Activated CD8-positive, alpha-beta memory T cell treated with anti-CD3 and anti-CD28 coated beads, Interleukin-2, amount 50 U/mL, for 24 hours (primary cell): Measurements from ENCODE around the gene PITPNC1.
A peak's percentile ranks its signal among the peaks of the same experiment; 100 is the strongest.
"Not testable (repeated sequence)": the region's sequence is repeated elsewhere in the genome, so short reads cannot be mapped to it uniquely, and the experiment has no call there.

Experiments used
- DNase-seq: peaks from one replicate; pipeline ENCODE4 v3.0.0-alpha.2; 2020; ENCODE audit errors: extremely low read depth

PITPNC1 gene

DNA sequence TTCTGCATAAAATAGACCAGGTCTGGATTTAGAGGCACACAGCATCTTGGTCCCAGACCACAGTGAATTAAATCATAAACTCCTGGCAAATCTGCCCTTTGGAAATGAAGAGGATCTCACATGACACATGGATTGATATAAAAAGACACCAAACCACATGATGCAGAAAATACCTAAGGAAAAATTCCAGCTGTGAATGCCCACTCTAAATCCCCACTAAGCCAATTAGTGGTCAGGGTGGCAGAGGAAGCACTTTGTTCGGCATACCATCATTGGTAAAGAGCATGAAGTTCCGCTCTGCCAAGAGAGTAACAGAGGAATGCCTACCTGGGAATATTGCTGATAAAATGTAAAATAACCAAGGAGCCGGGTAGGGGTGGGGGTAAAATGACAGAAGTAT is 308.3 kb downstream of the PITPNC1 start:
- DNase-seq = no peak

DNA sequence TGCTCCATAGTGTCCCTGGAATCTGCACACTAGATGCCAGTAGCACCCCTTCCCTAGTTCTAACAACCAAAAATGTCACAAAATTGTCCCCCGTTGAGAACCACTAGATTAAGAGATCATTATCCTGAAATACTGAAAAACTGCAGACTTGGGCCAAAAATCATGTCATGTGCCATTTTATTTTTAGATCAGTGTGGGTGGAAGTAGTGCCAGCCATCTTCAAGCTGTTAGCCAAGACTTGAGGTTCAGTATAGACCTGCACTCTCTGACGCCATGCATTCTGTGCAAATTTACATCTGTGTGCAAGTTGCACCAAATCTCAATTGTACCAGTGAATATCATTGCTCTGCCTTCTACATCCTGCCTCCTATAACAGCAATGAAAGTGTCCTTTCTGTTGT is 309.2 kb downstream of the PITPNC1 start:
- DNase-seq = no peak

- DNase-seq = no peak
These were observed 310.4 kb downstream of the PITPNC1 start for GRCh38 chr17:67687511-67687910.

- DNase-seq = peak; percentile 10
These were observed 312.6 kb downstream of the PITPNC1 start for GRCh38 chr17:67689534-67690177.

DNA sequence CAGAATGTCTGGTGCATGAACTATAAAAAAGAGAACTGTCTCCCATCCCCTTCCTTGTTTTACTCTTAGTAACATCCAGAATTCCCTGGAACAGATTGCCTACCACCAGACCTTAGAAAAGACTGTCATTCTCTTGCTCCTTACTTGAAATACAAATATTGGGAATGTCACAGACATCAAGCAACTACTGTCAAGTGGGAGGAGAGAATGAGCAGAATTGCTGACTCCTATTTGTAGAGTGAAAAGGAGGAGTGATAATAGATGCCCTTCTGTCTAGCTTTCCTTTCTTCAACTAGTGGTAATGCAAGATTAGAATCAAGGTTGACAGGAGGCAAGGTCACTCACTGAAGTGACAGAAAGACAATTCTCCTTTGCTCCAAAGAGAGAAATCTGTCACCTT is 316.7 kb downstream of the PITPNC1 start:
- DNase-seq = no peak

- DNase-seq = no peak
These were observed 319.3 kb downstream of the PITPNC1 start for GRCh38 chr17:67696347-67696746.

DNA sequence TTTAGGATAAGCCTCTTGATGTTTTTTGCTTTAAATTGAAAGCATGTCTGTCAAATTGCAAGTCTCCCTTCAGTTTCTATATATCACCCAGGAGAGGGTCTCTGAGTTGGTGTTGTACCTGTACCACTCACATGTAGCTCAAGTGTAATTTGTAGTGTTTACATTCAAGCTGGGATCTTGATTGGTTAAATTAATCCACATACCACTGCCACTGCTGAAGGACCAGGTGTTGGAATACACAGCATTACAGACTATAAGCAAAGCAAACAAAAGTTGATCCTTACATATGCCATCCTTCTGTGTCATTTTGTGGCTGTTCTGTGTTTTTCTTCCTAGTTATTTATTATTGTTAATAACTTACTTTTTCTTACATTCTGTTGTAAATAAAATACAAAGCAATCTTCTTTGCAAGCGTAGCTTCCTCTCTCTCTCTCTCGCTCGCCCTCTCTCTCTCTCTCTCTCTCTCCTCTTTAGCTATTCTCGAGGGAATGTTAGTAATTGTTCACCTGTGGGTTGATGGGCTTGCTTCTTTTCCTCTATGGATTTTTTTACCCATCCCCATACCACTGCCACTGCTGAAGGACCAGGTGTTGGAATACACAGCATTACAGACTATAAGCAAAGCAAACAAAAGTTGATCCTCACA is 319.9 kb downstream of the PITPNC1 start:
- no peak for DNase-seq

DNA sequence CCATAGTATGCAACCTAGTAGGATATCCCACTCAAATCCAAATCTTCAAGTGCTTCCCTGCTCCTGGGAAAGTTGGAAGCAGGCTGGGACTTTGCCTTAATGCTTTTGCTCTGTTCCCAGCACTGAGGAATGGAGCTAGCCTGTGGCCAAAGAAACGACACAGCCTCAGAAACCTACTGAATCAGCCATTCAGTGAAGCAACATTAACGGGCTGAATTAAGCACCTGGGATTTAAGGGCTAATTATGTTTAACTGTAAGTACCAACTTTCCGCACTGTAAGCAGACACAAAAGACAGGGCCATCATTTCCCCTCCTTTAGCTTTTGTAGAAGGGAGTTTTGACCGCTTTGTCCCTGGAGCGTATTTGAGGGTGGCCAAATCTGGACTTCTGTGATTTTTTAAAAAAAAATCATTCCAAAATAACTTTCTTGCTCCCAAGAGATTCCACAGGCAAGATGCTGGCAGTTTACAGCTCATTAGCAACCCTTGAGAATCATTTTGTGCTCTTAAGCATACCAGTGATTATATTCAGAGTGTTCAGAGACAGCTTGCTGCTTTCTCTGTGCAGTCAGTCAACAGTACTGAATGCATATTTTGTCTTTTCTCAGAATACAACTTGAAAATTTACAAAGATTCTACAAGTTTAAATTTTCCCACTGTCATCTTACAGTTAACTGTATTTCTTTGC is 323.1 kb downstream of the PITPNC1 start:
- DNase-seq = no peak

DNA sequence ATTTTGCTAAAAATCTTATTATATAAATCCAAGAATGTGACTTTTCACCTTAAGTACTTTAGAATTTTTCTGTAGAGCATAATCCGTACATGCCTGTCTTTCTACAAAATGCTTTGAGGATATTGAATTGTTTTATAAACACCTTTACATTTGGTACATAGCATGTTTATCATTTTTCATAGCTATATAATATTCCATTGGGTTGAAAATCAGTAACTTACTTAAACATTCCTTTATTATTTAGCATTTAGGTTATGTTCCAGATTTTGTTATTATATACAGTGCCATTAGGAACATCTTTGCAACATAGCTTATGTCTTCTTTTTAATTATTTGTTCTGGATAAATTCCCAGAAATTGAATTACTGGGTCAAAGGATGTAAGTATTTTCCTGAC is 323.6 kb downstream of the PITPNC1 start:
- DNase-seq = no peak

DNA sequence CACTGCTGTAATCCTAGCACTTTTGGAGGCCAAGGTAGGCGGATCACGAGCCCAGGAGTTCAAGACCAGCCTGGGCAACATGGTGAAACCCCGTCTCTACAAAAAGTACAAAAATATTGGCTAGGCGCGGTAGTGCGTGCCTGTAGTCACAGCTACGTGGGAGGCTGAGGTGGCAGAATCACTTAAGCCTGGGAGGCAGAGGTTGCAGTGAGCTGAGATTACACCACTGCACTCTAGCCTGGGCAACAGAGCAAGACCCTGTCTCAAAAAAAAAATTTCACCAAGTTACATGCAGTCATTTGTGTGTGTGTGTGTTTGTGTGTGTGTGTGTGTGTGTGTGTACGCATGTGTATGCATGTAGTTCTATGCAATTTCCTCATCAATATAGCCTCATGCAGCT is 325.8 kb downstream of the PITPNC1 start:
- not testable (repeated sequence) for DNase-seq

GRCh38 chr17:67707442-67707841 is 330.4 kb downstream of the PITPNC1 start:
- DNase-seq = no peak

GRCh38 chr17:67708378-67708777 is 331.3 kb downstream of the PITPNC1 start:
- DNase-seq = no peak

- no peak for DNase-seq
These were observed 334.8 kb downstream of the PITPNC1 start for GRCh38 chr17:67711916-67712315.

- DNase-seq = no peak
These were observed 335.3 kb downstream of the PITPNC1 start for GRCh38 chr17:67712375-67712774.

- DNase-seq = no peak
These were observed 336.1 kb downstream of the PITPNC1 start for GRCh38 chr17:67713169-67713568.

DNA sequence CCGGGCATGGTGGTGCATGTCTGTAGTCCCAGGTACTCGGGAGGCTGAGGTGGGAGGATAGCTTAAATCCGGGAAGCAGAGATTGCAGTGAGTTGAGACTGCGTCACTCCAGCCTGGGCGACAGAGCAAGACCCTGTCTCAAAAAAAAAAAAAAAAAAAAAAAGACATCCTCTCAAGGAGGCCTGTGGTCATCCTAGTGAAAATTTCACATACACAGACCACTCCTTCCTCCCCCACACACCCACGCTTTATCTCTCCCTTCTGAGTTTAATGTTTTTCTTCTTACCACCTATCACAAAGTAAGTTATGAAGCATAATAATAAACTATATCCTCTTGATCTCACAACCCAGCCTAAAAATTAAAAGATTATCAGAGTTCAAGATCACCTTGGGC is 339.3 kb downstream of the PITPNC1 start:
- DNase-seq = no peak

DNA sequence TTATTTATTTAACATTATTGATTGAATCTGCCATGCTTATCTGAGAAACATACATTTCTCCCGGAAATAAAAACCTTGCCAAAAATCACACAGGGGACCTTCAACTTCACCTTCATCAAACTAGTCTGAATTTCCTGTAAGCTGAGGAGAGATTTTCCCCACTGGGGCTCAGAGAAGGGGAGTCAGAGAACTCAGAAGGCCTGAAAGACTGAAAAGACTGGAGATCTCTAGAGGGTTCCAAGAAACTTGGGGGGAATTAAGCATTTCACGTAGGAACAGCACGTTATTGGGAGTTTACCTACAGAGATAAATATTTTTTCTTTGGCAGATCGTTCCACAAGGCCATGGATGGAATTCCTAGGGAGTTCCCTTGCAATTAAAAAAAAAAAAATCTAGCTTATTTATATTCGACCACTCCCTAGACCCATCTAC is 340.1 kb downstream of the PITPNC1 start:
- no peak for DNase-seq

GRCh38 chr17:67717624-67718324 is 340.7 kb downstream of the PITPNC1 start, which contains the start of gene NOL11:
Gene NOL11 (plus strand): TSS chr17:67717936. CDS start chr17:67717948, 12 bp downstream.
- peak; percentile 96 for DNase-seq

DNA sequence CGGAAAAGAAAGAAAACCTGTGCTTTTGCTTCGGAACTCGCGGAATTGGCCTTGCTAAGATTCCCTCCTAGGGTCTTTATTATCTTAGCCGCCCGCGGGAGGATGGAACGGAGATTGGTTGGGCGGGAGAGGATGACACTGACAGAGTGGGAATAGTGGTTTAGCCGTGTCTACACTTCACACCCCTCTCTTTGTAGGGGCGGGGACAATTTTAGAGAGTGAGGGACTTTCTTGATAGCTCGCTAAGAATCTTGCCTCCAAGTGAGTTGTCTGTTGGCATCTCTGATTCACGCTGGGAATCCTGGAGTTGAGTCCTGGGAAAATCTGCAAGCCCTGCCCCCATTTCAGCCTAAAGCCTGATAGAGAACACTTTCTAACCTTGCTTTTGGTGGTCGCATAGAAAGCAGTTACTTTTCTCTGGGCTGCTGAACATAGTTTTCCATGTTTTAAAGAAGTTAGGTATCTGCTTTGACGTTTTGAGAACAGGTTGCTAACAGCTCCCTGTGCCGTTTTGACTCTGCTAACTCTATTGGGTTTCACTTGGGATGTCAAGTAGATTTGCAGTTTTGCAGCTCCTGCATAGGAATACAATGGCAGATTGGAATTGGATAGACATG is 341.4 kb downstream of the PITPNC1 start:
- peak; percentile 10 for DNase-seq

DNA sequence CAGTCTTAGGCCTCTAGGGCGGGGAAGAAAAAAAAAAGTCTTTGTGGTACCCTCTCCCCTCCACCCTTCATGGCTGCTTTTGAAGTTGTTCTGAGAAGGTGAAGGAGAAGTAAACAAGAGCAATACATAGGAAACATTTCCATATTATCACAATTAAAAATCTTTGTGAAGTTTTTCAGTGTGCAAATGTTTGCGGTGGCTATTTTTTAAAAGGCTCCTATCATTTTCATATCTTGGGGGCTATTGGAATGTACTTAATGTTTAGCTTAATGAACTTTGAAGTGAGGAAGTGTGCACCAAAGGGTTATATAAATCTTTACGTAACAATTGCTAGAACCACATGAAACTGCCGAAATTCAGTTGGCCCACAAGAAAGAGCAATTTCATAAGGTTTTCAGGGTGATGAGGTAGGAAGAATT is 348.3 kb downstream of the PITPNC1 start:
- DNase-seq = no peak

DNA sequence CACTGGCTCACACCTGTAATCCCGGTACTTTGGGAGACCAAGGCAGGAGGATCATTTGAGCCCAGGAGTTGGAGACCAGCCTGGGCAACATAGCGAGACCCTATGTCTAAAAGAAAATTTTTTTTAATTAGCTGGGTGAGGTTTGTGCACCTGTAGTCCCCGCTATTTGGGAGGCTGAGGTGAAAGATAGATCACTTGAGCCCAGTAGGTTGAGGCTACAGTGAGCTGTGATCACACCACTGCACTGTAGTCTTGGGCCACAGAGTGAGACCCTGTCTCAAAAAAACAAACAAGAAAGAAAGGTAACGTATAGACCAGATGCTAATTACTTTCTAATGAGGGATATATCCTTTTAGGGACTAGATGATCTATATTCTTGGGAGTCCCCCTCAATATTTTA is 348.7 kb downstream of the PITPNC1 start:
- DNase-seq = no peak
